HuH-7 (cell line): ENCODE results near the gene UNC5C.

Experiments
- DNase-seq: peaks from one replicate; pipeline ENCODE4 v3.0.0; 2011; ENCODE audit warnings: low spot score

The UNC5C gene

GRCh38 chr4:95265814-95266740 lies 282.7 kb downstream of the UNC5C start:
- DNase-seq = no peak

GRCh38 chr4:95264843-95265242 lies 283.9 kb downstream of the UNC5C start:
- no peak for DNase-seq

GRCh38 chr4:95263960-95264359 lies 284.8 kb downstream of the UNC5C start:
- no peak for DNase-seq

- no peak for DNase-seq
These were observed 285.4 kb downstream of the UNC5C start for GRCh38 chr4:95263391-95263790.

GRCh38 chr4:95256108-95256835 lies 292.5 kb downstream of the UNC5C start:
- DNase-seq = no peak

GRCh38 chr4:95255396-95256107 lies 293.2 kb downstream of the UNC5C start:
- no peak for DNase-seq

- DNase-seq = no peak
These were observed 297.2 kb downstream of the UNC5C start for GRCh38 chr4:95251568-95251967.

- no peak for DNase-seq
These were observed 298.1 kb downstream of the UNC5C start for GRCh38 chr4:95250544-95251137.

GRCh38 chr4:95249426-95250021 lies 299.2 kb downstream of the UNC5C start:
- DNase-seq = no peak

- no peak for DNase-seq
These were observed 299.9 kb downstream of the UNC5C start for GRCh38 chr4:95248720-95249425.

- no peak for DNase-seq
These were observed 304.9 kb downstream of the UNC5C start for GRCh38 chr4:95243892-95244291.

GRCh38 chr4:95238554-95238953 lies 310.2 kb downstream of the UNC5C start:
- no peak for DNase-seq

- DNase-seq = no peak
These were observed 316.2 kb downstream of the UNC5C start for GRCh38 chr4:95232358-95233156.

GRCh38 chr4:95231681-95232080 lies 317.1 kb downstream of the UNC5C start:
- no peak for DNase-seq

- no peak for DNase-seq
These were observed 322.9 kb downstream of the UNC5C start for GRCh38 chr4:95225849-95226248.

GRCh38 chr4:95224402-95224801 lies 324.4 kb downstream of the UNC5C start:
- DNase-seq = no peak

GRCh38 chr4:95220205-95221175 lies 328.3 kb downstream of the UNC5C start:
- peak; percentile 15 for DNase-seq

GRCh38 chr4:95219109-95219508 lies 329.7 kb downstream of the UNC5C start:
- no peak for DNase-seq

- DNase-seq = no peak
These were observed 331.6 kb downstream of the UNC5C start for GRCh38 chr4:95217197-95217596.
